ENCODE measurements around the gene SPOCD1.

GRCh38 chr1:31748365-31748764 is 67.5 kb downstream of the SPOCD1 start:
- no peak for TF ChIP-seq POLR2AphosphoS5 (IDR thresholded peaks at IDR 0.05)
- TF ChIP-seq POLR2A (IDR thresholded peaks at IDR 0.05), result no peak

All from spleen (tissue), 3 donors.